M059J (cell line): ENCODE measurements around the gene SUMO2. TPM values are rescaled to one million over a fixed set of nuclear protein-coding genes. Genes with fewer than 3 reads are reported as not detected.
A peak's percentile ranks its signal among the peaks of the same experiment; 100 is the strongest.
"Not testable (repeated sequence)": the region's sequence is repeated elsewhere in the genome, so short reads cannot be mapped to it uniquely, and the experiment has no call there.

Source experiments
- DNase-seq: peaks from one replicate; pipeline ENCODE4 v3.0.0-alpha.2; 2012; ENCODE audit warnings: low read depth
- total RNA-seq: library from RNA; depleted of rRNA; stranded (reverse); fragments of >200 nt; shearing (Covaris generic); gene quantifications from 2 replicates; pipeline ENCODE4 v1.2.3, GENCODE V29; 2014

The SUMO2 gene
- total RNA-seq, 1 experiment from 2014 or later, result 170 TPM

DNA sequence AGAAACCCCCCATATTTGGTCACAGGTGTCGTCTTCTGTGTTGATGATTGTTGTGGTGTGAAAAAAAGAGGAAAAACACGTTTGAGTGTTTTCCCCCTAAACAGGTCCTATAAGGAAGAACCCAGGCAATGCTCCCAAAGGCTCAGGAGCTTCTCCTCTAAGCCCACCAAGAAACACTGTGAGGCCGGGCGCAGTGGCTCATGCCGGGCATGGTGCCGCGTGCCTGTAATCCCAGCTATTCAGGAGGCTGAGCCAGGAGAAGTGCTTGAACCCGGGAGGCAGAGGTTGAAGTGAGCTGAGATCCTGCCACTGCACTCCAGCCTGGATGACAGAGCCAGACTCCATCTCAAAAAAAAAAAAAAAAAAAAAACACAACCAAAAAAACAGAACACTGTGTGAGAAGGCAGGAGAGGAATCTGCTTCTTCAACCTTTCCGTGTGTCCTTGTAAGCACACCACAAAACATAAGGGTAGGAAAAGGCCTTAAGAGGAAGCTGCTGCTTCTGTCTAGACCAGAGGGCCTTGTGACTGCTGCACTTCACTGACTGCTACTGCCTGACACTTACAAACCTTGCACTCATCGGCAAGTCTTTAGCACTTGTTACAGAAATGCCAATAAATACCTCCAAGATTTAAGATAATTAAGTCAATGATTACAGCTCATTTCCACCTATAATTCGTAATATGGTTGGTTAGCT is 37.8 kb downstream of the SUMO2 start:
- DNase-seq, result no peak

DNA sequence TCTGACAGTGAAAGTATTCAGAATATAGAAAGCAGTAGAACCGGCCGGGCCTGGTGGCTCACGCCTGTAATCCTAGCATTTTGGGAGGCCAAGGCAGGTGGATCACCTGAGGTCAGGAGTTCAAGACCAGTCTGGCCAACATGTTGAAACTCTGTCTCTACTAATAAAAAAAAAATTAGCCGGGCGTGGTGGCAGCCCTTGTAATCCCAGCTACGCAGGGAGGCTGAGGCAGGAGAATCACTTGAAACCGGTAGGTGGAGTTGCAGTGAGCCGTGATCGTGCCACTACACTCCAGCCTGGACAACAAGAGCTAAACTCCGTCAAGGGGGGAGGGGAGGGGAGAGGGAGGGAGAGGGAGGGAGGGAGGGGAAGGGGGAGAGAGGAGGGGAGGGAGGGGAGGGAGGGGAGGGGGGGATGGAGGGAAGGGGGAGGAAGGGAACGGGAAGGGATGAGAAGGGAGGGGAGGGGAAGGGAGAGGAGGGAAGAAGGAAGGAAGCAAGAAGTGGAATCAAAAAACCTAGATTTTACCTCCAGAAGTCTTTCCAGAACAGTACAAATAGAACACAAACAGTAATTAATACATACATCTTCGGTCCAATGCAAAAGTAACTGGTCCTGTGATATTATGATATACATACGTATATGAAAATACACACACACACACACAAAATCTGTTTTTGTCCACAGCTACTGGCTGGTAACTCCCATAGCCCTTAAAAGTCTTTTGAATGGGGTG is 40.4 kb downstream of the SUMO2 start:
- DNase-seq, result no peak

DNA sequence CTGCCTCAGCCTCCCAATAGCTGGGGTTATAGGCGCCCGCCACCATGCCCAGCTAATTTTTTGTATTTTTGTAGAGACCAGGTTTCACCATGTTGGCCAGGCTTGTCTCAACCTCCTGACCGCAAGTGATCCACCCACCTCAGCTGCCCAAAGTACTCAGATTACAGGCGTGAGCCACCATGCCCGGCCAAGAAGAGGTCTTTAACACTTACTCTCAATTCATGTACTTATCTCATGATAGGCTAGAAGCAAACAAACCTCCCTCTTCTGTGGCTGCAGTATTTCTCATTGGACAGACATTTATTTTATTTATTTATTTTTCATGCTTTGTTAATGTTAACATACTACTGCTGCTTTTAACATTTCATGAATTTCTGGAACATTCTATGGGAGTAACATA is 44.2 kb downstream of the SUMO2 start:
- DNase-seq, result no peak

DNA sequence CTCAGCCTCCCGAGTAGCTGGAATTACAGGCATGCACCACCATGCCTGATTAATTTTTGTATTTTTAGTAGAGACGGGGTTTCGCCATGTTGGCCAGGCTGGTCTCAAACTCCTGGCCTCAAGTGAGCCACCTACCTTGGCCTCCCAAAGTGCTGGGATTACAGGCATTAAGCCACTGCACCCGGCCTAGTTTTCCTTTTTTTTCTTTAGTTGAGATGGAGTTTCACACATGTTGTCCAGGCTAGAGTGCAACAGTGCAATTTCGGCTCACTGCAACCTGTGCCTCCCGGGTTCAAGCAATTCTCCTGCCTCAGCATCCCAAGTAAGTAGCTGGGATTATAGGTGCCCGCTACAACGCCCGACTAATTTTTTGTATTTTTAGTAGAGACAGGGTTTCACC is 45.0 kb downstream of the SUMO2 start:
- DNase-seq, result not testable (repeated sequence)

DNA sequence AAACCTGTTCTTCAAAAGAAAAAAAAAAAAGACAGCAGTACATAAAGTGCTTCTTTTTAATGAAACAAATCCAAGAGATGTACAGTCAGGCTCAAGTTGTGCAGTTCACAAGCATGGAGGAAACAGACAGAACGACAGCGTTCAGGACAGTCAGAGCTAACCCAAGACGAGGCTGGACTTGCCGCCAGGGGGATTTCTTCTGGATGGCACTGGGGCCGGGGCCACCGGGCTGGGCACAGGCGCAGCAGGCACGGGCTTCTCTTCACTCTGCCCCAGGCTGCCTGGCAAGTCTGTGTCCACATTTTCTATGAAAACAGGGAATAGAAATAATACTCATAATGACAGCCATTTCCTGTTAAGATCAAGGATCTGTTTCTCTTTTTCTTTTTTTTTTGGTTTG is 46.8 kb downstream of the SUMO2 start:
- no peak for DNase-seq

DNA sequence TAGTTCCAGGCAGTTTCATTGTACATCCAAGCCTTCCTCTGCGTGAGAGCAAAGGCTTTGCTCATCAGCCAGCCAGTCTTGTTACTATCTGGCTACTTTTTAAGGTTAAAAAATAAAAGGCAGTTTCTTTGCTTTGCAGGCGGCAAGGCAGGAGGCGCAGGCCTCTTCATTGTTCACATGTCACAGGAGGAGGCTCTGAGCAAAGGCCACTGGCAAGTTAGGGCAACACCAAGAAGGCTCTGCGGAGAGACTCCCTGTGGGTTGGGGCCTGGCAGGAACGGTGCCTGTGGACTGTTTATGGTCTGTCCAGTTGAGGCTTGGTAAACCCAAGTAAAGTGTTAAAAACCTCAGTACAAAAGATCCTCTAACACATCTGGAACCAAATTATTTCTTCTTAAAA is 47.3 kb downstream of the SUMO2 start:
- DNase-seq, result no peak

DNA sequence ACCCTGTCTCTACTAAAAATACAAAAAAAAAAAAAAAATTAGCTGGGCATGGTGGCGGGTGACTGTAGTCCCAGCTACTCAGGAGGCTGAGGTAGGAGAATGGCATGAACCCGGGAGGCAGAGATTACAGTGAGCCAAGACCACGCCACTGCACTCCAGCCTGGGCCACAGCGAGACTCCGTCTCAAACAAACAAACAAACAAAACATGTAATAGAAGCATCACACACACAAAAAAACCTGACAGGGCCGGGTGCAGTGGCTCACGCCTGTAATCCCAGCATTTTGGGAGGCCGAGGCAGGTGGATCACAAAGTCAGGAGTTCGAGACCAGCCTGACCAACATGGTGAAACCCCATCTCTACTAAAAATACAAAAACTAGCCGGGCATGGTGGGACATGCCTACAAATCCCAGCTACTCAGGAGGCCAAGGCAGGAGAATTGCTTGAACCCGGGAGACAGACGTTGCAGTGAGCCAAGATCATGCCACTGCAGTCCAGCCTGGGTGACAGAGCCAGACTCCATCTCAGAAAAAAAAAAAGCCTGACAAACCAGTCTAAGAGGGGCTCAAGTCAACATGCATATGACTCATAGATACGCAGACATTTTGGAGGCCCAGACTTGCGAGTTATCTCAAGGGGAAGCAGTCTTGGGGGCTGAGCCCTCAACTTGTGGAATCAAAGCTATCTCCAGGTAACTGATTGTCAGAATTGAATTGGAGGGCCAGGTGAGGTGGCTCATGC is 49.0 kb downstream of the SUMO2 start:
- not testable (repeated sequence) for DNase-seq

DNA sequence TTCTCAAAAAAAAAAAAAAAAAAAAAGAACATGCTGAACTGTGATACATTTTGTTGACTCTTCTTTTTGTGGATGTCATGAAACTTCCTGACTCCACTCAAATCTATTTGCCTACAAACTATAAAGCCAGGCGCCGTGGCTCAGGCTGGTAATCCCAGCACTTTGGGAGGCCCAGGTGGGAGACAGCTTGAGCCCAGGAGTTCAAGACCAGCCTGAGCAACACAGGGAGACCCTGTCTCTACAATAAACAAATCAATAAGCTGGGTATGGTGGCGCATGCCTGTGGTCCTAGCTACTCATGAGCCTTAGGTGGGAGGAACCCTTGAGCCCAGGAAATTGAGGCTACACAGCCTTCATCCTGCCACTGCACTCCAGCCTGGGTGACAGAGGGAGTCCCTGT is 49.8 kb downstream of the SUMO2 start:
- no peak for DNase-seq

DNA sequence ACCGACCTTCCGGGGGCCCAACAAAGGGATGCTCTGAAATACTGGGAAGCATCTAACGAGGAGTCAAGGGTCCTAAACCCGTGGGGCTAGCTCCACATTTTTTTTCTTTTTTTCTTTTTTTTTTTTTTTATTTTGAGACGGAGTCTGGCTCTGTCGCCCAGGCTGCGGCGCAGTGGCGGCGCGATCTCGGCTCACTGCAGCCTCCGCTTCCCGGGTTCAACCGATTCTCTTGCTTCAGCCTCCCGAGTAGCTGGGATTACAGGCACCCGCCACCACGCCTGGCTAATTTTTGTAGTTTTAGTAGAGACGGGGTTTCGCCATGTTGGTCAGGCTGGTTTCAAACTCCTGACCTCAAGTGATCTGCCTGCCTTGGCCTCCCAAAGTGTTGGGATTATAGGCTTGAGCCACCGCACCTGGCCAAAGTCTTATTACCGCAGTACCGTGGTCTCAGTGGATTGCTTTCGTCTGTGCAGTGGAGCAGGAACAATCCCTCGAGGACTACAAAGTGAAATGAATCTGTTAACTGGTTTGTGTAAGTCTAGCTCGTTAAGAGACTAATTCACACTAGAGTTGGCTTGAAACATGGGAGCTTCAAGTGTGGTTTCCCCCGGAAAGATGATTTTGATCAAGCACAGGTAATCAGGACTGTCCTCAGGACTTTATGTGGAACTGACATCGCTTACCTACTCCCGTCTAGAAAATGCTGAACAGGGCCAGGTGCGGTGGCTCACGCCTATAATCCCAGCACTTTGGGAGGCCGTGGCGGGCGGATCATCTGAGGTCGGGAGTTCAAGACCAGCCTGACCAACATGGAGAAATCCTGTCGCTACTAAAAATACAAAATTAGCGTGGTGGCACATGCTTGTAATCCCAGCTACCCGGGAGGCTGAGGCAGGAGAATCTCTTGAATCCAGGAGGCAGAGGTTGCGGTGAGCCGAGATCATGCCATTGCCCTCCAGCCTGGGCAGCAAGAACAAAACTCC is 50.5 kb downstream of the SUMO2 start:
- not testable (repeated sequence) for DNase-seq

DNA sequence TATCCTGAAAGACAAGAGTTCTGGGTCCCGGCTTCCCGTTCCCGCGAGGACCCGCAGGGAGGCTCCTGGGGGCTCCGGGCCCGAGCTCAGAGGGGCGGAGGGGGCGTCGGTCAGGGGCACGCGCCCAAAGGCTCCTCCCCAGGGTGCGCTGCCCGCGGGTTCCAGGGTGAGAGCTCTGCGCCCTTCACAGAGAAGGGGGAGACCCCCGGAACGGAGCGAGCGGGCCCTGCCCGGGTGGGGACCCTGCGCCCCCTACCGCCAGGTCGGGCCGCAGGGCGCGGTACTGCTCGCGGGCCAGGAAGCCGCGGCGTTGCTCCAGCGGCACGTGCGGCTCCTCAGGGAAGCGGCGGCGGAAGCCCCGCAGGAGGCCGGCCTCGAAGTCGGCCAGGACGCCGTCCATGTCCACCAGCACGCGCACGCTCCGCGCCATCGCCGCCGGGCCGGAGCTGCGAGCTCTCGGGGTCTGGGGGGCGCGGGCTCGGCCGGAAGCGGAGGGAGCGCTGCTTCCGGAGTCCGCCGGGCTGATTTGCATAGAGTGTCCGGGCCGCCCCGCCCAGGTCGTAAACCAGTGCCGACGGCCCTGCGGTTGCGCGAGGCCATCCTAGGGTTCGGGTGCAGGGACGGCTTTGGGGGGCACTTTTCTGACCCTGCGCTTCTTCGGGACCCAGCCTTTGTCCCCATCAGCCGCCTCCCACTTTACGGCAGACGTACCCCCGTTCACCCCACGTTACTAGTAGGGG is 51.3 kb downstream of the SUMO2 start, which contains the start of gene NT5C:
TSS of gene NT5C (minus strand) at position 465 of the 740 bp plus-strand sequence. CDS start at position 430, 35 bp downstream.
- DNase-seq, result peak; percentile 74

DNA sequence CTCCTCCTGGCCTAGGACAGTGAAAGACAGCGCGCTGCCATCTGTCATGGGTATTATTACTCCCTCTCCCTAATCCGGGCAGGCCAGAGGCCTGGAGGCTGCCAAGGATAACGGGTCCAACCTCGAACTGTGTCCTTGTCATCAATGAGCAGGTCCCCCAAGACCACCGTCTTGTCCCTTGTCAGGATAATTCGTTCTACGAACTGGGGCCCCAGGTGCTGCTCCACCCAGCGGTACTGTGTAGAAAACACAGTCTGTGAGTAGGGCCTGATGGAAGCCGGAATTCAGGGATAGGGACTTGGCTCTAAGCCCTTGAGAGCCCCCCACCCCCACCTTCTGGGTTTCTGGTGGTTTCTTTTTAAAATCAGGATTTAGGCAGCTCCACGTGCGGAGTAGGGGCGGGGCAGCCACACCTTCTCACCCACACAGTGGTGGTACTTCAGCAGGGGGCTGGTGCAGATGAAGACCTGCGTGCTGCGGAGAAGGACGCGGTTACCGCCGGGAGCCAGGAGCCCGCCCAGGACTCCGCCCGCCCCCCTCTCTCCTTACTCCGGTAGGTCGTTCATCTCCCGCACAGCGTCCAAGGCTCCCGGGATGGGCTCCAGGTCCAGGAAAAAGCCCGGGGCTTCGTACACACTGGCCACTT is 52.0 kb downstream of the SUMO2 start:
- no peak for DNase-seq

DNA sequence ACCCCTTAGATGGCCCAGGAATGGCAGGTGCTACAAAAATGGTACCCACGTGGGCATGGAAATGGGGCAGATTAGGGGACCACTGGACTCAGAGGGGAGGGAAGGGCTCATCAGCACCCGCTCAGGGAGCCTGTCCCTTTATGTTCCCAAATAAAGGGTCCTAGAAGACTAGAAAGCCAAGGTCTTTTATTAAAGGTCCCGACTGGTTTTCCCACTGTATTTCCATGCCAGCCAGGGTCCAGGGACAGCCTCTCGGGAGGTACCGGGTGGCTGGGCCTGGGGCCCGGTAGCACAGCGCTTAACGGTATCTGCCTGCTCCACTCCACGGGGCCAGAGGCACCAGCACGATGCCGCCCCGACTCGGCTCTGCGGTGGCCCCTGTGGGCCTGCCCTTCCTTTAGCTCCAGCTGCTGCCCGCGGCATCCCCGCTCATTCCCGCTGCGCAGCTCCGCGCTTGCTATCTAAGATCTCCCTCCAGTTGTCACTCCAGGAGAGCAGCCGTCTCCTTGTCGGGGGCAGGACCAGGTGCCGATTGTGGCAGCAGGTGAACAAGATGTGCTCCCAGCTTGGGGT is 52.6 kb downstream of the SUMO2 start:
- no peak for DNase-seq

DNA sequence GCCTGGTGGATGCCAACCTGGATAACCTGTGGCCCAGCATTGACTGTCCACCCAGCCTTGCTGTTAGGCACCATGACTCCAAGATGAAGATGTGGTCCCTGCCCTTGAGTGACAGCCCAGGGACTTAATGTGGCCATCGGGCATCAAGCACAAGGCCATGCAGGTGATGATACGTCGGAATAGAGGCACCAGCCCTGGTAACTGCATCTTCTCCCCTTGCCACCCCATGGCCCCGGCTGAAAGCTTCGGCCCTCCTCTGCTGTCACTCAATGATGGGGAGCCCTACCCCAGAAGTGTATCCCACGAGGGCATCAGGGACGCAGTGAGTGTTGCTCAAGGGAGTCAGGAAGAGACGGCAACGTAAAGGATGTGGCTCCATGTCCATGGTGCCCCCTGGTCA is 53.2 kb downstream of the SUMO2 start:
- DNase-seq, result no peak

DNA sequence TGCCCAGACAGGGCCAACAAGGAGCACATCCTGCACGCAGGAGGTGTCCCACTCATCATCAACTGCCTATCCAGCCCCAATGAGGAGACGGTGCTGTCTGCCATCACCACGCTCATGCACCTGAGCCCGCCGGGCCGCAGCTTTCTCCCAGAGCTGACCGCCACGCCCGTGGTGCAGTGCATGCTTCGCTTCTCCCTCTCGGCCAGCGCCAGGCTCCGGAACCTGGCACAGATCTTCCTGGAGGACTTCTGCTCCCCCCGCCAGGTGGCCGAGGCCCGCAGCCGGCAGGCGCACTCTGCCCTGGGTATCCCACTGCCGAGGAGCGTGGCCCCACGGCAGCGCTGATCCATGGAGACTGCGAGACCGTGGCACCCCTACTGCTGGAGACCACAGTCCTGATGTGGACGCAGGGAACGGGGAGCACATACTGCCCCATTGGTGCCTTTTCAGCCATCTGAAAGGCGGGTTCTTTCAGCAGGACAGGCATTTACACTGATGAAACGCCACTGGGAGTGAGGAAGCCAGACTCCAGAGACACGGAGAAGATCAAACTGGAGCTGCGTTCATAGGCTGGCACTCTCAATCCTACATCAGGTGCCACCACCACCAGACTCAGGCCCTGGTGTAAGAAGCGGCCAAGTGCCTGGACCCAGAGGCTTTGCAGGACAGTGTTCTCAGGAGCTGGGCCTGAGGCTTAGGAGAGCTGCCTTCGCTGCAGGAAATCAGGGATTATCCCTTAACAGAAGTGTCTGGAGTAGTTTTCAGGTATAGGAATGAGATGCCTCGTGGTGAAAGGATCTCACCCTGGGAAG is 53.9 kb downstream of the SUMO2 start:
- DNase-seq, result no peak

DNA sequence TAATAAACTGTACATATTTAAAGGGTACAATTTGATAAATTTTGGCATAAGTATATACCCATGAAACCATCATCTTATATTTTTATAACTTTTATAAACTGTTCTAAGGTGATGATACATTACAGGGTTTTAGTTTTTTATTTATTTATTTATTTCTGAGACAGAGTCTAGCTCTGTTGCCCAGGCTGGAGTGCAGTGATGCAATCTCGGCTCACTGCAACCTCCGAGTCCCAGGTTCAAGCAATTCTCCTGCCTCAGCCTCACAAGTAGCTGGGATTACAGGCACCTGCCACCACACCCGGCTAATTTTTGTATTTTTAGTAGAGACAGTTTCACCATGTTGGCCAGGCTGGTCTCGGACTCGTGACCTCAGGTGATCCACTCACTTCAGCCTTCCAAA is 54.8 kb downstream of the SUMO2 start:
- not testable (repeated sequence) for DNase-seq

DNA sequence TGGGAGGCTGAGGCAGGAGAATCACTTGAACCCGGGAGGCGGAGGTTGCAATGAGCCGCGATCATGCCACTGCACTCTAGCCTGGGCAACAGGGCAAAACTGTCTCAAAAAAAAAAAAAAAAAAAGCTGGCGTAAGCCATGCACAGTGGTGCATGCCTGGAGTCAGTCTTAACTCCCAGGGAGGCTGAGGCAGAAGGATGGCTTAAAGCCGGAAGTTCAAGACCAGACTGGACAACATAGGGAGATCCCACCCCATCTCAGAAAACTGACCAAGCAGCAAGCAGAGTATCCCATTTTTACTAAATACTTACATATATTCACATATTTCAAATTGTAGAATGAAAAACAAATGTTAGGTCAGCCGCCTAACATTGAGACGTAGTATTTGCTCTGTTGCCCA is 55.8 kb downstream of the SUMO2 start:
- DNase-seq, result no peak

DNA sequence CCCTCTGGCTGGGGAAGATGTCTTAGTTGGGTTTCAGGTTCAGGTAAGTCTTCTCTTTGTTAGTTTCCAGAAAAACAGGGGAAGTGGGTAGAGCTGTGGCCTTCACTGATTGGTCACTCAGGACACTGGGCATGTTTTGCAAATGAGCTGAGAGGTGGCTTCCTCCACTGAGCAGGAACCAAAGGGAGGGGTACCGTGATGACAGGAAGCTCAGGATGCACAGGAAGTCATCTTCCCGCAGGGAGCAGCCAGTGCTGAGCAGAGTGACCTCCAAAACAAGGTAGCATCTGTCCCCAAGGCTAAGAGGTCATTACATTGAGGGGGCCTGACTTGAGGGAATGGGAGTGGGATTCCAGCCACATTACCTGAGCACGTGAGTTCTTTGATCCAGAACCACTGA is 56.8 kb downstream of the SUMO2 start:
- no peak for DNase-seq

DNA sequence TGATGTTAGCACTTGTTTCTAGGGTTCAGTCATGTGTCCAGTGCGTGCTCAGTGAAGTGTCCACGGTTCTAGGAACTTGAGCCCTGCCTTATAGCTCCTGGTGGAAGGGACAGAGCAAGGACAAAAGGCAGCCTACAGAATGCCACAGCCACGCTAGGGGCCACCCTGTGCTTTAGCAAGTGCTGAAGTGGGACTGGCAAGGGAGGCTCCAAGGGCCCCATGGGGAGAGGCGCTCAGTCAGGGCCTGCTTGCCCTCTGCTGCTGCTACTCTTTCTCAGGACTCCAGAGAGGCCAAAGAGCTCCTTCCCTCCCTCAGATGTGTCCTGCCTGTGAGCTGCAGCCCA is 58.0 kb downstream of the SUMO2 start:
- no peak for DNase-seq
